Measurements from ENCODE around the gene GRAMD4. TPM values are rescaled to one million over a fixed set of nuclear protein-coding genes. Genes with fewer than 3 reads are reported as not detected.
"Not testable (repeated sequence)": the region's sequence is repeated elsewhere in the genome, so short reads cannot be mapped to it uniquely, and the experiment has no call there.

GRAMD4 gene
- total RNA-seq, 1 donor: 18.1 TPM

DNA sequence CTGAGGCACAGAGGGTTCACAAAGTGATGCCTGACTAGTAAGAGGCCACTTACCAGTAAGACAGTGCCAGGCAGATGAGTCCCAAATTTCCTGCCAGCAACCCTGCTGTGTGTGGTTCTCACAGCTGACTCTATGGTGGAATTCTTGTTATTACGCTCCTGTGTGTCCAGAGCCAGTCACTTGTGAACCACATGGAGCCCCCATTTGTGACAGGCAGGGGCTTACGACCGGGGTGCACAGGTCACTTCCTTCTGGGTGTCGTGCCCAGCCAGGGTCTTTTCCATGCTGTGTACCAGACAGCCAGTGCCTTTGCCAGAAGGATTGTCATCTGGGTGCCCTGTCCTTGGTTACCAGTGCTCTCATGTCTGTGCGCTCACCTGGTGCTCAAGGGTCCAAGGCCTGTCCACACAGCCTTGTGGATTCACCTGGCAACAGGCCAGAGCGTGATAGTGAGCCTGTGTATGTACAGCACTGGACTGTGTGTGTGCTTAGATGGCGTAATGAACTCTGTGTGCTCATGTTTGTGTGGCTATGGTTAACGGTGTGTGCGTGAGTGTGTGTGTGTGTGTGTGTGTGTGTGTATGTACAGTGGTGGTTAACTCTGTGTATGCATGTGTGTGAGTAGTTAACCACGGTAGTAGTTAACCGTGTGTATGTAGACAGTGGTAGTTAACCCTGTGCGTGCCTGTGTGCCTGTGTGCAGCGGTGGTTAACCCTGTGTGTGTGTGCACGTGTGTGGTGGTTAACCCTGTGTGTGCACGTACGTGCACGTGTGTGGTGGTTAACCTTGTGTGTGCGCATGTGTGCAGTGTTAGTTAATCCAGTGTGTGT is 18.6 kb downstream of the GRAMD4 start:
- H3K4me3 ChIP-seq (ENCODE audit: low read depth, low read length): no peak overlapping the region
- TF ChIP-seq, protein P1, sequence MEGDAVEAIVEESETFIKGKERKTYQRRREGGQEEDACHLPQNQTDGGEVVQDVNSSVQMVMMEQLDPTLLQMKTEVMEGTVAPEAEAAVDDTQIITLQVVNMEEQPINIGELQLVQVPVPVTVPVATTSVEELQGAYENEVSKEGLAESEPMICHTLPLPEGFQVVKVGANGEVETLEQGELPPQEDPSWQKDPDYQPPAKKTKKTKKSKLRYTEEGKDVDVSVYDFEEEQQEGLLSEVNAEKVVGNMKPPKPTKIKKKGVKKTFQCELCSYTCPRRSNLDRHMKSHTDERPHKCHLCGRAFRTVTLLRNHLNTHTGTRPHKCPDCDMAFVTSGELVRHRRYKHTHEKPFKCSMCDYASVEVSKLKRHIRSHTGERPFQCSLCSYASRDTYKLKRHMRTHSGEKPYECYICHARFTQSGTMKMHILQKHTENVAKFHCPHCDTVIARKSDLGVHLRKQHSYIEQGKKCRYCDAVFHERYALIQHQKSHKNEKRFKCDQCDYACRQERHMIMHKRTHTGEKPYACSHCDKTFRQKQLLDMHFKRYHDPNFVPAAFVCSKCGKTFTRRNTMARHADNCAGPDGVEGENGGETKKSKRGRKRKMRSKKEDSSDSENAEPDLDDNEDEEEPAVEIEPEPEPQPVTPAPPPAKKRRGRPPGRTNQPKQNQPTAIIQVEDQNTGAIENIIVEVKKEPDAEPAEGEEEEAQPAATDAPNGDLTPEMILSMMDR (IDR thresholded peaks at IDR 0.05; ENCODE audit: insufficient read depth, low read depth, low read length): no peak
- peak; percentile 20 for DNase-seq (ENCODE audit: low read depth)

DNA sequence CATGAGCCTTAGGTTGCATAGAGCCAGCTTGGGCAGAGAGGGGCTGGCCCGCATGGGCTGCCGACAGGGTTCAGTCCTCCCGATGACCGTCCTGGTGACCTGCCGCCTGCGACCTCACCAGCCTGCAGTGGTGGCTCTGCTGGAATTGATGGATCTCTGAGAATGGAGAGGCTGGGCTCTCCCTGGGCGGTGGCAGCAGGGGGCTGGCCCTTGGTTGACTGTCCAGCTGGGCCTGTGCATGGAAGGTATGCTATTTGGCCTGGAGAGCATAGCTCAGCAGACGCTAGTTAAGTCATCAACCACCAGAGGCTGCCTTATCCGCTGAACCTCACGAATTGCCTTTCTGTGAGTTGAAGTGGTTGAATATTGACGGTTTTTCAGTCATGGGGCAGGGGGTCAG is 19.7 kb downstream of the GRAMD4 start:
- no peak overlapping the region for H3K4me3 ChIP-seq (ENCODE audit: low read depth, low read length)
- TF ChIP-seq, protein P1 (IDR thresholded peaks at IDR 0.05; ENCODE audit: insufficient read depth, low read depth, low read length): no peak
- no peak for DNase-seq (ENCODE audit: low read depth)

DNA sequence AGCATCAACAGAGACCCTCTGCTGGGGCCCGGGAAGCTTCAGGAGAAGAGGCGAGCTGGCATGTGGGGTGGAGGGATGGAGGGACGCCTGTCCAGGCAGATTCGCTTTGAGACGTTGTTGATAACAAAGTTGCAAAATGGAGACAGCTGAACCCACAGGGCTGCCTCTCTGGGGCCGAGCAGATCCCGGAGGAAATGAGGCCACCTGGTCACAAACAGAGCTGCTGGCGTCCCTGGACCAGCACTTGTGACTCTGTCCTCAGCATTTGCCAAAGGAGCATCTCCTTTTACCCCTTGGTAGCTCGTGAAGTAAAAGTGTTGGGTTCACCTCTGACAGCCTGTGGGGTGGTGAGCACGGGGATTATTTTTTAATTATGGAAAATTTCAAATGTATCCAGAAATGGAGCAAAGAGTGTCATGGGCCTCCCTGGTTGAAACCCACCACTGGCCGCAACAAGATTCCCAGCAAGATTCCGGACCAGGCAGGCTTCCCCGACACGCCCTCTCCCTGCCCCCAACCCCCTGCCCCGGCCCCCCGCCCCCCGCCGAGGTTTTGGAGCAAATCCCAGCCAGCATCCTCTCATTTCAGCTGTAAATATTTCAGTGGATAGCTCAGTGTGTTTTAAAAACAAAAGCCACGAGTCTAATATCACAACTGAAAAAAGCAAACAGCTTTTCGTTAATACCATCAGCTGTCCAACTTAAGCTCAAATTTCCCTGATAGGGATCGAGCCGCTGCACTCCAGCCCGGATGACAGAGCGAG is 20.3 kb downstream of the GRAMD4 start:
- no peak overlapping the region for H3K4me3 ChIP-seq (ENCODE audit: low read depth, low read length)
- peak; percentile 43 for DNase-seq (ENCODE audit: low read depth)
- TF ChIP-seq, protein P1 (IDR thresholded peaks at IDR 0.05; ENCODE audit: insufficient read depth, low read depth, low read length): no peak

DNA sequence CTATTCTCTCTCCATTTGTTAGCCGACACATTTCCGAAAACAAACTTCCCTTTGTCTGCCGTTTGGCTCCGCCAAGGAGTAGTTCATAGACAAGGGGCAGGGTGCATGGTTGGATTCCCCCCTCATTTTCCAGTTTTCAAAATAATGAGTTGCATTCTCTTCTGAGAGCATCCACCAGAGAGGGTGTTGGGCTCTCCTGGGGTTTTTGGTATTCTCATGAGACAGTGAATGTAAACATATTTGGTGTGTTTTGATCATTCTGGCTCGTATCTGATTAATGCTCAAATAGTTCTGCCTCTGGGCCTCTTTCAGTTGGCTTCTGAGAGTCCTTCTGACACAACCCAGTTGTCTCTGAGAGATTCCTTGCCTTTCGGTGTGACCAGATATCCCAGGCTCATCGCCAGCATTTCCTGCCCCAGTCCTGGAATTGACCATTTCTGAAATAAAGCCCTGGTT is 21.7 kb downstream of the GRAMD4 start:
- TF ChIP-seq, protein P1 (IDR thresholded peaks at IDR 0.05; ENCODE audit: insufficient read depth, low read depth, low read length): no peak
- H3K4me3 ChIP-seq (ENCODE audit: low read depth, low read length): no peak overlapping the region
- DNase-seq (ENCODE audit: low read depth): peak; percentile 89

DNA sequence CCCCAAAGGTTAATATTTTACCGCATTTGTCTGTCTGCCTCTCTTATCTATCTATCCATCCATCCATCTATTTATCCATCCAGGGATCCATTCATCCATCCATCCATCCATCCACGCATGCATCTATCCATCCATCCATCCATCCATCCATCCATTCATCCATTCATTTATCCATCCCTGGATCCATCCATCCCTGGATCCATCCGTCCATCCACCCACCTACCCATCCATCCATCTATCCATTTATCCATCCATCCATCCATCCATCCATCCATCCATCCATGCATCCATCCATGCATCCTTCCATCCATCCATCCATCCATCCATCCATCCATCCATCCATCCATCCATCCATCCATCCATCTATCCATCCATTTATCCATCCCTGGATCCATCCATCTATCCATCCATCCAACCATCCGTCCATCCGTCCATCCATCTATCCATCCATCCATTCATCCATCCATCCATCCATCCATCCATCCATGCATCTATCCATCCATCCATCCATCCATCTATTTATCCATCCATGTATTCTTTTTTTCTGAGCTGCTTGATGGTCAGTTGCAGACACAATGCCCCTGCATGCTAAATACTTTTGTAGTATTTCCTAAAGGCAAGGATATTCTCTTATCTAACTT is 22.8 kb downstream of the GRAMD4 start:
- DNase-seq (ENCODE audit: low read depth): not testable (repeated sequence)

DNA sequence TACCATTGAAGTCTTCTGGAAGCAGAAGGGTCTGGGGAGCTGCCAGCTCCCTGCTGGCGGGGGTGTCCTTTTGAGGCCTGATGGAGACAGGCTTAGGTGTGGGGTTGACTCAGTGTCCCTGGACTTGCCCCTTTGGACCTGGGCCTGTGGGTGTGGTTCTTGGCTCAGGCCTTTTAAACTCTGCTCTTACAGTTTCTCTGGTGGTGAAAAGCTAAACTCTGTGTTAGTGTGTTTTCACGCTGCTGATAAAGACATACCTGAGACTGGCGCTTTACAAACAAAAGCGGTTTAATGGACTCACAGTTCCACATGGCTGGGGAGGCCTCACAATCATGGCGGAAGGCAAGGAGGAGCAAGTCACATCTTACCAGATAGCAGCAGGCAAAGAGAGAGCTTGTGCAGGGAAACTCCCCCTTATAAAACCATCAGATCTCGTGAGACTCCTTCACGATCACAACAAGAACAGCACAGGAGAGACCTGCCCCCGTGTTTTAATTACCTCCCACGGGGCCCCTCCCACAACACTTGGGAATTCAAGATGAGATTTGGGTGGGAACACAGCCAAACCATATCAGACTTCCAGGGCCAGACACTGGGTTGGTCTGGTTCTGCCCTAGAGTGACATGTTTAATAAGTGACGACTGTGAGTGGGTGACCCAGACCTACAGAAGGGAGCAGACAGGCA is 26.5 kb downstream of the GRAMD4 start:
- no peak overlapping the region for H3K4me3 ChIP-seq (ENCODE audit: low read depth, low read length)
- TF ChIP-seq, protein P1 (IDR thresholded peaks at IDR 0.05; ENCODE audit: insufficient read depth, low read depth, low read length): no peak
- DNase-seq (ENCODE audit: low read depth): no peak

More for the DNA sequence above, 22.8 kb downstream of the GRAMD4 start:
- not testable (repeated sequence) for H3K4me3 ChIP-seq (ENCODE audit: low read depth, low read length)

DNA sequence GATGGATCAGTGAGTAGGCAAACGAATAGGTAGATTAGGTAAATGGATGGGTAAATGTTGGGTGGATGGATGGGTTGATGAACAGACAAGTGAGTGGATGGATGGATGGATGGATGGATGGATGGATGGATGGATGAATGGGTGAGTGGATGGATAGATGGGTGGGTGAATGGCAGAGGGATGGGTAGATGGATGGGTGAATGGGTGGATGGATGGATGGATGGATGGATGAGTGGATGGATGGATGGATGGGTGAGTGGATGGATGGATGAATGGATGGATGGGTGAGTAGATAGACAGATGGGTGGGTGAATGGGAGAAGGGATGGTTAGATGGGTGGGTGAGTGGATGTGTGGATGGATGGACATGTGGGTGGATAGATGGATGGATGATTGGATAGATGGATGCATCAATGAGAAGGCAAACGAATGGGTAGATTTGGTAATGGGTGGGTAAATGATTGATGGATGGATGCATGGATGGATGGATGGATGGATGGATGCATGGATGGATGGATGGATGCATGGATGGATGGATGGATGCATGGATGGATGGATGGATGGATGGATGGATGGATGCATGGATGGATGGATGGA is 28.1 kb downstream of the GRAMD4 start:
- not testable (repeated sequence) for H3K4me3 ChIP-seq (ENCODE audit: low read depth, low read length); DNase-seq (ENCODE audit: low read depth)

Data from fibroblast of villous mesenchyme (primary cell).